Stomach (tissue), 9 donors: ENCODE data around the gene CEP89. TPM values are rescaled to one million over a fixed set of nuclear protein-coding genes. Genes with fewer than 3 reads are reported as not detected.

Experiments used
- DNase-seq, 2 donors: peaks; one replicate each; pipeline versions ENCODE4 v3.0.0 to v3.0.0-alpha.2; 2013 to 2019
- H3K27ac ChIP-seq, 5 donors: fragments of 200-600 bp in 4 of 5; sonication (generic) in 4 of 5; one replicate each; pipeline ENCODE4 v1.5.1; 2013 to 2019; ENCODE audit warnings: mild to moderate bottlenecking in 1 of 5, moderate library complexity in 1 of 5
- H3K27me3 ChIP-seq, 3 donors: fragments of 200-600 bp; sonication (generic); one replicate each; pipeline ENCODE4 v1.5.1; 2017 to 2019; ENCODE audit warnings: mixed run types in 1 of 3
- H3K36me3 ChIP-seq, 4 donors: fragments of 200-600 bp; sonication (generic); 1 replicate in 3 of 4; 2 replicates in 1 of 4; pipeline ENCODE4 v1.5.1; 2016 to 2019
- H3K4me1 ChIP-seq, 4 donors: fragments of 200-600 bp; sonication (generic); one replicate each; pipeline ENCODE4 v1.5.1; 2016 to 2019
- H3K4me3 ChIP-seq, 4 donors: fragments of 200-600 bp; sonication (generic) in 3 of 4; one replicate each; pipeline ENCODE4 v1.5.1; 2016 to 2019; ENCODE audit warnings: mild to moderate bottlenecking in 1 of 4
- H3K9me3 ChIP-seq, 4 donors: fragments of 200-600 bp; sonication (generic); one replicate each; pipeline ENCODE4 v1.5.1; 2016 to 2019
- CTCF ChIP-seq, 7 experiments: fragments of 450-650 bp in 4 of 7; fragments of 200-600 bp in 3 of 7; sonication (generic) in 3 of 7; IDR thresholded peaks; one replicate each; pipeline ENCODE4 v1.5.1; 2016 to 2019; ENCODE audit warnings: antibody characterized with exemption in 7 of 7, control low read depth in 2 of 7, mild to moderate bottlenecking in 1 of 7
- EP300 ChIP-seq: sonication (generic); formaldehyde crosslinking; IDR thresholded peaks from one replicate; pipeline ENCODE4 v1.6.1; 2017; ENCODE audit warnings: antibody characterized with exemption
- POLR2A ChIP-seq, 4 donors: fragments of 450-650 bp; IDR thresholded peaks; one replicate each; pipeline ENCODE4 v1.6.1; 2016; ENCODE audit warnings: antibody characterized with exemption in 4 of 4, control low read depth in 2 of 4, mild to moderate bottlenecking in 1 of 4, moderate library complexity in 1 of 4
- POLR2AphosphoS5 ChIP-seq, 3 donors: sonication (generic); formaldehyde crosslinking; IDR thresholded peaks; one replicate each; pipeline ENCODE4 v1.6.1; 2016; ENCODE audit warnings: antibody characterized with exemption in 3 of 3
- WGBS, 5 donors: extraction: QIAGEN DNeasy Blood & Tissue Kit in 3 of 5; methylation state at CpG; one replicate each; pipeline versions ENCODE4 v1.1.5 to v1.1.7; 2013 to 2018; 5-methylcytosine and 5-hydroxymethylcytosine counted together
- intact Hi-C: fragments of 100-400 bp; cut with DNase I; formaldehyde crosslinking; loops from one replicate; pipeline ENCODE4 v1.15.1; 2023; ENCODE audit warnings: low total_unique reads
- polyA plus RNA-seq, 3 donors: library from polyadenylated mRNA; stranded (reverse); fragments of 200-250 nt; gene quantifications; one replicate each; pipeline ENCODE4 v1.2.3, GENCODE V29; 2013
- total RNA-seq, 5 donors: library from RNA; depleted of rRNA; stranded (reverse); fragments of >200 nt; gene quantifications; one replicate each; pipeline versions ENCODE4 v1.1.0 to v1.2.3, GENCODE V29; 2014 to 2016
- donor health status: healthy with polysubstance abuse.
- donor health status: Bipolar disorder and iron deficiency.
- donor health status: healthy.

The CEP89 gene
- total and polyA plus RNA-seq, 8 donors: 3.1 to 15.1 (median 7.4) TPM

- Histone ChIP-seq H3K9me3 (no peaks in the 10 kb centered on the region), H3K4me3 (no peak overlapping the region), H3K27ac (no peak overlapping the region), H3K4me1 (no peaks in the 10 kb centered on the region), H3K36me3 (peaks cover 19 to 95% (median 77%) of the 10 kb centered on the region in 4 donors), H3K27me3 (no peaks in the 10 kb centered on the region)
- DNase-seq: no peak
- WGBS, 5 donors: 88 to 98% (median 92%) methylated on average over 4 of the region's 4 CpGs
- no peak for TF ChIP-seq CTCF (IDR thresholded peaks at IDR 0.05)
- no peak for TF ChIP-seq EP300
- no peak for TF ChIP-seq POLR2AphosphoS5 (IDR thresholded peaks at IDR 0.05)
- intact Hi-C loops: no loop called here
Observed at GRCh38 chr19:32919365-32919764, 52.4 kb downstream of the CEP89 start.

GRCh38 chr19:32917616-32917996, 54.2 kb downstream of the CEP89 start:
- Histone ChIP-seq H3K27me3 (no peaks in the 10 kb centered on the region), H3K27ac (no peak overlapping the region), H3K9me3 (no peaks in the 10 kb centered on the region), H3K4me1 (no peaks in the 10 kb centered on the region), H3K36me3 (peaks cover 13 to 89% (median 72%) of the 10 kb centered on the region in 4 donors), H3K4me3 (no peak overlapping the region)
- intact Hi-C loops: no loop called here
- no peak for DNase-seq
- TF ChIP-seq EP300 (no peak), POLR2AphosphoS5 (IDR thresholded peaks at IDR 0.05) (no peak), POLR2A (IDR thresholded peaks at IDR 0.05) (no peak), CTCF (IDR thresholded peaks at IDR 0.05) (no peak)
- WGBS, 5 donors: 90 to 94% (median 93%) methylated on average over 8 of the region's 8 CpGs

- H3K9me3 ChIP-seq: no peaks in the 10 kb centered on the region
- DNase-seq: no peak
- H3K4me3 ChIP-seq: no peak overlapping the region
- TF ChIP-seq EP300: no peak
- 50 to 61% (median 53%) methylated on average over 3 to 4 of the region's 4 CpGs for WGBS, 5 donors
- H3K27ac ChIP-seq: no peak overlapping the region
- H3K36me3 ChIP-seq: peaks cover 13 to 88% (median 72%) of the 10 kb centered on the region in 4 donors
- H3K4me1 ChIP-seq: no peaks in the 10 kb centered on the region
- H3K27me3 ChIP-seq: no peaks in the 10 kb centered on the region
- intact Hi-C loops: no loop called here
Observed at GRCh38 chr19:32916969-32917615, 54.7 kb downstream of the CEP89 start.

GRCh38 chr19:32914879-32915660, 56.7 kb downstream of the CEP89 start:
- intact Hi-C loops: no loop called here
- Histone ChIP-seq H3K4me1 (no peaks in the 10 kb centered on the region), H3K9me3 (no peaks in the 10 kb centered on the region), H3K27ac (no peak overlapping the region), H3K27me3 (no peaks in the 10 kb centered on the region), H3K4me3 (no peak overlapping the region), H3K36me3 (peaks cover 16 to 88% (median 73%) of the 10 kb centered on the region in 4 donors)
- no peak for DNase-seq
- 86 to 91% (median 88%) methylated on average over 12 of the region's 12 CpGs for WGBS, 5 donors
- TF ChIP-seq EP300 (no peak), POLR2AphosphoS5 (IDR thresholded peaks at IDR 0.05) (no peak), CTCF (IDR thresholded peaks at IDR 0.05) (no peak), POLR2A (IDR thresholded peaks at IDR 0.05) (no peak)

GRCh38 chr19:32911467-32911866, 60.3 kb downstream of the CEP89 start:
- TF ChIP-seq POLR2AphosphoS5 (IDR thresholded peaks at IDR 0.05) (no peak), EP300 (no peak), POLR2A (IDR thresholded peaks at IDR 0.05) (no peak), CTCF (IDR thresholded peaks at IDR 0.05) (no peak)
- 95 to 99% (median 98%) methylated on average over 4 of the region's 4 CpGs for WGBS, 5 donors
- Histone ChIP-seq H3K27ac (no peak overlapping the region), H3K36me3 (peaks cover 10 to 91% (median 68%) of the 10 kb centered on the region in 4 donors), H3K9me3 (no peaks in the 10 kb centered on the region), H3K4me1 (no peaks in the 10 kb centered on the region), H3K4me3 (no peak overlapping the region), H3K27me3 (no peaks in the 10 kb centered on the region)
- intact Hi-C loops: no loop called here
- no peak for DNase-seq
